ENCODE data around the gene CACNA1I.

GRCh38 chr22:39524753-39525657 is 45.5 kb upstream of the CACNA1I start:
- TF ChIP-seq POLR2A (IDR thresholded peaks at IDR 0.05) (peak in 1 of 3 donors; percentile 10), CTCF (IDR thresholded peaks at IDR 0.05) (no peak)

Data from body of pancreas (tissue), 4 donors.